Large intestine (tissue), 3 donors: ENCODE data around the gene TUBB1. TPM values are rescaled to one million over a fixed set of nuclear protein-coding genes. Genes with fewer than 3 reads are reported as not detected.

Source experiments
- DNase-seq, 2 donors: peaks; one replicate each; pipeline versions ENCODE4 v3.0.0 to v3.0.0-alpha.2; 2013
- H3K27ac ChIP-seq: one replicate; pipeline ENCODE4 v1.5.1; 2013; ENCODE audit warnings: low read length
- H3K27me3 ChIP-seq: 2 replicates; pipeline ENCODE4 v1.6.1; 2013; ENCODE audit warnings: low read length; ENCODE audit not compliant: control insufficient read depth, insufficient read depth
- H3K36me3 ChIP-seq: 2 replicates; pipeline ENCODE4 v1.6.1; 2013; ENCODE audit warnings: low read length; ENCODE audit not compliant: control insufficient read depth, insufficient read depth
- H3K4me1 ChIP-seq: one replicate; pipeline ENCODE4 v1.6.1; 2013; ENCODE audit warnings: low read length; ENCODE audit not compliant: control insufficient read depth, insufficient read depth
- H3K4me3 ChIP-seq: one replicate; pipeline ENCODE4 v1.5.1; 2013; ENCODE audit warnings: low read length
- H3K9me3 ChIP-seq: one replicate; pipeline ENCODE4 v1.6.1; 2013; ENCODE audit warnings: mild to moderate bottlenecking, low read depth, low read length, moderate library complexity; ENCODE audit not compliant: control insufficient read depth
- WGBS: methylation state at CpG from one replicate; pipeline ENCODE4 v1.1.5; 2013; ENCODE audit warnings: low lambda C conversion rate; ENCODE audit not compliant: insufficient coverage; 5-methylcytosine and 5-hydroxymethylcytosine counted together
- polyA plus RNA-seq: library from polyadenylated mRNA; unstranded; fragments of 120-200 nt; gene quantifications from one replicate; pipeline ENCODE4 v1.2.1, GENCODE V29; 2013

TUBB1 gene
- polyA plus RNA-seq, 1 donor: 0.52 TPM

- no peak for DNase-seq
- Histone ChIP-seq H3K27me3 (no peaks in the 10 kb centered on the region), H3K4me1 (no peaks in the 10 kb centered on the region), H3K27ac (no peak overlapping the region), H3K4me3 (no peak overlapping the region), H3K9me3 (no peaks in the 10 kb centered on the region), H3K36me3 (no peaks in the 10 kb centered on the region)
- WGBS: 80% methylated on average over 1 of the region's 17 CpGs
Observed at GRCh38 chr20:59013031-59013951, 5.9 kb upstream of the TUBB1 start.

GRCh38 chr20:59013959-59014608 lies 5.1 kb upstream of the TUBB1 start:
- Histone ChIP-seq H3K27me3 (no peaks in the 10 kb centered on the region), H3K9me3 (no peaks in the 10 kb centered on the region), H3K27ac (no peak overlapping the region), H3K36me3 (no peaks in the 10 kb centered on the region), H3K4me3 (no peak overlapping the region), H3K4me1 (no peaks in the 10 kb centered on the region)
- no peak for DNase-seq
- WGBS: 100% methylated on average over 1 of the region's 13 CpGs

GRCh38 chr20:59014680-59015389 lies 4.4 kb upstream of the TUBB1 start:
- Histone ChIP-seq H3K27me3 (no peaks in the 10 kb centered on the region), H3K36me3 (no peaks in the 10 kb centered on the region), H3K9me3 (no peaks in the 10 kb centered on the region), H3K4me1 (no peaks in the 10 kb centered on the region), H3K4me3 (no peak overlapping the region), H3K27ac (no peak overlapping the region)
- no CpG with 5 or more reads among the region's 17 CpGs for WGBS
- no peak for DNase-seq

- Histone ChIP-seq H3K27me3 (no peaks in the 10 kb centered on the region), H3K4me1 (no peaks in the 10 kb centered on the region), H3K27ac (no peak overlapping the region), H3K4me3 (no peak overlapping the region), H3K36me3 (no peaks in the 10 kb centered on the region), H3K9me3 (no peaks in the 10 kb centered on the region)
- DNase-seq: no peak
- no CpG with 5 or more reads among the region's 16 CpGs for WGBS
Observed at GRCh38 chr20:59015411-59015810, 3.8 kb upstream of the TUBB1 start.

- H3K4me1 ChIP-seq: no peaks in the 10 kb centered on the region
- no peaks in the 10 kb centered on the region for H3K36me3 ChIP-seq
- H3K4me3 ChIP-seq: no peak overlapping the region
- 0% methylated on average over 1 of the region's 16 CpGs for WGBS
- no peak for DNase-seq
- no peak overlapping the region for H3K27ac ChIP-seq
- H3K9me3 ChIP-seq: no peaks in the 10 kb centered on the region
- no peaks in the 10 kb centered on the region for H3K27me3 ChIP-seq
Observed at GRCh38 chr20:59015812-59016711, 3.2 kb upstream of the TUBB1 start.

GRCh38 chr20:59016795-59017492 lies 2.3 kb upstream of the TUBB1 start:
- WGBS: 40% methylated on average over 1 of the region's 4 CpGs
- Histone ChIP-seq H3K36me3 (no peaks in the 10 kb centered on the region), H3K27ac (no peak overlapping the region), H3K9me3 (no peaks in the 10 kb centered on the region), H3K4me1 (no peaks in the 10 kb centered on the region), H3K27me3 (no peaks in the 10 kb centered on the region), H3K4me3 (no peak overlapping the region)
- DNase-seq: no peak

GRCh38 chr20:59017493-59018231 lies 1.6 kb upstream of the TUBB1 start:
- Histone ChIP-seq H3K36me3 (peaks cover 2% of the 10 kb centered on the region), H3K27ac (no peak overlapping the region), H3K4me1 (no peaks in the 10 kb centered on the region), H3K9me3 (no peaks in the 10 kb centered on the region), H3K4me3 (no peak overlapping the region), H3K27me3 (no peaks in the 10 kb centered on the region)
- WGBS: no CpG with 5 or more reads among the region's 16 CpGs
- no peak for DNase-seq

- WGBS: no CpG with 5 or more reads among the region's 10 CpGs
- Histone ChIP-seq H3K4me3 (no peak overlapping the region), H3K27me3 (no peaks in the 10 kb centered on the region), H3K4me1 (no peaks in the 10 kb centered on the region), H3K27ac (no peak overlapping the region), H3K36me3 (peaks cover 13% of the 10 kb centered on the region), H3K9me3 (no peaks in the 10 kb centered on the region)
- no peak for DNase-seq
Observed at GRCh38 chr20:59018817-59019216, 412 bp upstream of the TUBB1 start.

- H3K27ac ChIP-seq: no peak overlapping the region
- H3K36me3 ChIP-seq: peaks cover 27% of the 10 kb centered on the region
- no peak for DNase-seq
- WGBS: 81% methylated on average over 3 of the region's 5 CpGs
- no peaks in the 10 kb centered on the region for H3K9me3 ChIP-seq
- no peaks in the 10 kb centered on the region for H3K4me1 ChIP-seq
- no peaks in the 10 kb centered on the region for H3K27me3 ChIP-seq
- no peak overlapping the region for H3K4me3 ChIP-seq
Observed at GRCh38 chr20:59020938-59021551, 1.8 kb downstream of the TUBB1 start.
